Measurements from ENCODE around the gene SFXN1.

SFXN1 gene

DNA sequence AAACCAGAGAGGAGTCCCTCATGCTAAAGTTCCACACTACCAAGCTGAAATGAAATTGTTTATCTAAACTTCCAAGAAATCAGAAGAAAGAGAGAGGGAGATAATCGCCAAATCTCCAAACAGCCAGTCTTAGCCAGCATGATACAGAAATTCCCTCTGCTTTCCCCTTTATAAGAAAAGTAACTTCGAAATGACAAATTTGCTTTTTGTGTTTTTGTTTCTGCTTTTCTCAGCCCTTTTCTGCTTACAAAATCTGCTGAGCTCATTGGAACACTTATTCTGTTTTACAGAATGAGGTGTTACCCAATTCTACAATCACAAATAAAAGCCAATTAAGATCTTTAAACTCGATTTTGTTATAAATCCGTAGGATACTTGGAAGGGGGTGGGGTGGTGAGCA, 72.9 kb downstream of the SFXN1 start:
- TF ChIP-seq, protein P1, sequence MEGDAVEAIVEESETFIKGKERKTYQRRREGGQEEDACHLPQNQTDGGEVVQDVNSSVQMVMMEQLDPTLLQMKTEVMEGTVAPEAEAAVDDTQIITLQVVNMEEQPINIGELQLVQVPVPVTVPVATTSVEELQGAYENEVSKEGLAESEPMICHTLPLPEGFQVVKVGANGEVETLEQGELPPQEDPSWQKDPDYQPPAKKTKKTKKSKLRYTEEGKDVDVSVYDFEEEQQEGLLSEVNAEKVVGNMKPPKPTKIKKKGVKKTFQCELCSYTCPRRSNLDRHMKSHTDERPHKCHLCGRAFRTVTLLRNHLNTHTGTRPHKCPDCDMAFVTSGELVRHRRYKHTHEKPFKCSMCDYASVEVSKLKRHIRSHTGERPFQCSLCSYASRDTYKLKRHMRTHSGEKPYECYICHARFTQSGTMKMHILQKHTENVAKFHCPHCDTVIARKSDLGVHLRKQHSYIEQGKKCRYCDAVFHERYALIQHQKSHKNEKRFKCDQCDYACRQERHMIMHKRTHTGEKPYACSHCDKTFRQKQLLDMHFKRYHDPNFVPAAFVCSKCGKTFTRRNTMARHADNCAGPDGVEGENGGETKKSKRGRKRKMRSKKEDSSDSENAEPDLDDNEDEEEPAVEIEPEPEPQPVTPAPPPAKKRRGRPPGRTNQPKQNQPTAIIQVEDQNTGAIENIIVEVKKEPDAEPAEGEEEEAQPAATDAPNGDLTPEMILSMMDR (IDR thresholded peaks at IDR 0.05; ENCODE audit: low read depth, low read length): no peak
- no peak overlapping the region for H3K4me3 ChIP-seq (ENCODE audit: low read depth, low read length)
- in situ Hi-C loops (cut with HindIII; ENCODE audit: low sequenced_read_pairs): no loop called here
- no peak for DNase-seq (ENCODE audit: low read depth, low spot score)

DNA sequence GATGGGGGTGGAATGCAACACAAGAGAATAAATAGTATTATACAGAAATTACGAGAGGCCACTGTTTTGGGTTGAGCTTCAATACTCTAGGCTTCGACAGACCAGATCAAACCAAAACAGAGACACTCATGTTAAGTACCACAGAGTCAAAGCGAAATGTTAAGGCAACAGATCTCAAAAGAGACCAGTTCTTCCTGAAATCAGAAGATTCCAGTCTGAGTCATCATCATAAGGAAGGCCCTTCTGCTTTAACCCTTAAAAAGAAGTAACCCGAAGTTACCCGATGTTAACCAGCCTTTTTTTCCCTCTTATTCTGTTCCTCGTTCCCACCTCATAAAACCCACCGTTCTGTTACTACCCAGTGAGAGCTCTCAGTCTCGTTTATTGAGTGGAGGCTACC, 75.9 kb downstream of the SFXN1 start:
- in situ Hi-C loops (cut with HindIII; ENCODE audit: low sequenced_read_pairs): no loop called here

GRCh38 chr5:175555168-175555785, 76.9 kb downstream of the SFXN1 start:
- no peak overlapping the region for H3K4me3 ChIP-seq (ENCODE audit: low read depth, low read length)
- TF ChIP-seq, protein P1 (IDR thresholded peaks at IDR 0.05; ENCODE audit: low read depth, low read length): no peak
- in situ Hi-C loops (cut with HindIII; ENCODE audit: low sequenced_read_pairs): no loop called here
- DNase-seq (ENCODE audit: low read depth, low spot score): no peak

More for the DNA sequence above, 75.9 kb downstream of the SFXN1 start:
- TF ChIP-seq, protein P1 (IDR thresholded peaks at IDR 0.05; ENCODE audit: low read depth, low read length): no peak
- H3K4me3 ChIP-seq (ENCODE audit: low read depth, low read length): no peak overlapping the region
- DNase-seq (ENCODE audit: low read depth, low spot score): no peak

DNA sequence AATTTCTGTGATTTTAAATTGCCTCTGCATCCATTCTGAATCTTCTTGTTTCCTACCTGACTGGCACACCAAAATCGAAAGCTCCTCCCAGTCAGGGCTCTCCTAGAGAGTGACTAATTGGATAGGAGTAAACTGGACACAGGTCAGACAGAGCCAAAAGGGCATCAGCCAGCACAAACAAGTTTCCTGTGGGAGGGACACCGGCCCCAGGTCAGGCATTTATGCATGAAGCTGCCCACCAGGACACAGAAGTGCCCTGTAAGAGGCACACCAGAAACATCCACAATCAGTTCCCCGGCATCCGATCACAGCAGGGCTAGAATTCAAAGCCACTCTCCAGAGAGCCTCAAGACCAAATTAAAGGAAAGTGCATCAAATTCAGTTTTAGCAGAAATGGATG, 78.4 kb downstream of the SFXN1 start:
- in situ Hi-C loops (cut with HindIII; ENCODE audit: low sequenced_read_pairs): no loop called here
- TF ChIP-seq, protein P1 (IDR thresholded peaks at IDR 0.05; ENCODE audit: low read depth, low read length): no peak
- no peak overlapping the region for H3K4me3 ChIP-seq (ENCODE audit: low read depth, low read length)

GRCh38 chr5:175557778-175558177, 79.4 kb downstream of the SFXN1 start:
- in situ Hi-C loops (cut with HindIII; ENCODE audit: low sequenced_read_pairs): no loop called here
- no peak for DNase-seq (ENCODE audit: low read depth, low spot score)
- TF ChIP-seq, protein P1 (IDR thresholded peaks at IDR 0.05; ENCODE audit: low read depth, low read length): no peak
- no peak overlapping the region for H3K4me3 ChIP-seq (ENCODE audit: low read depth, low read length)

More for the DNA sequence above, 78.4 kb downstream of the SFXN1 start:
- DNase-seq (ENCODE audit: low read depth, low spot score): no peak

DNA sequence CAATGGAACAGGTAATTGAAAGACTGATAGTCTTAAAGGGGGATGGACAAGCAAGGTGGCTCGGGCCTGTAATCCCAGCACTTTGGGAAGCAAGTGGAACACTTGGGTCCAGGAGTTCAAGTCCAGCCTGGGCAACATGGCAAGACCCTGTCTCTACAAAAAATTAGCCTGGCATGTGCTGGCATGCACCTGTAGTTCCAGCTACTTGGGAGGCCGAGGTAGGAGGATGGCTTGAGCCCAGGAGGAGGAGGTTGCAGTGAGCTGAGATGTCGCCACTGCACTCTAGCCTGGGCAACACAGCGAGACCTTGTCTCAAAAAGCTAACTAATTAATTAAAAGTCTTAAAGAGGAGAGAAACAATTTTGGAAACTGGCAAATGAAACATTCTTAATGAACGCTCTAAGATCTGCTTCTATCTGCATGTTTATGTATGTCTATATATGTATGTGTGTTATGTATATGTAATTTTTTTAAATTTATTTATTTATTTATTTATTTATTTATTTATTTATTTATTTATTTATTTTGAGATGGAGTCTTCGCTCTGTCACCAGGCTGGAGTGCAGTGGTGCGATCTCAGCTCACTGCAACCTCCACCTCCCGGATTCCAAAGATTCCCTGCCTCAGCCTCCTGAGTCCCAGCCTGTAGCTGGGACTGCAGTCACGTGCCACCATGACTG, 80.6 kb downstream of the SFXN1 start:
- no peak for DNase-seq (ENCODE audit: low read depth, low spot score)
- in situ Hi-C loops (cut with HindIII; ENCODE audit: low sequenced_read_pairs): no loop called here
- TF ChIP-seq, protein P1 (IDR thresholded peaks at IDR 0.05; ENCODE audit: low read depth, low read length): no peak

More for the DNA sequence above, 80.6 kb downstream of the SFXN1 start:
- H3K4me3 ChIP-seq (ENCODE audit: low read depth, low read length): no peak overlapping the region
